Measurements from ENCODE around the gene EDEM2.
"Not testable (repeated sequence)": the region's sequence is repeated elsewhere in the genome, so short reads cannot be mapped to it uniquely, and the experiment has no call there.

Gene EDEM2

GRCh38 chr20:35146920-35147574 lies at the start of gene EDEM2:
TSS of gene EDEM2 (minus strand) at chr20:35147336. CDS start at chr20:35147258, 78 bp downstream.
- DNase-seq: peak; percentile 70

- DNase-seq: no peak
These were observed 49.2 kb upstream of the EDEM2 start for GRCh38 chr20:35196313-35196712.

- DNase-seq: not testable (repeated sequence)
These were observed 46.1 kb upstream of the EDEM2 start for GRCh38 chr20:35193031-35193791.

- no peak for DNase-seq
These were observed 45.2 kb upstream of the EDEM2 start for GRCh38 chr20:35192118-35192872.

- no peak for DNase-seq
These were observed 44.4 kb upstream of the EDEM2 start for GRCh38 chr20:35191419-35192117.

GRCh38 chr20:35190556-35190955 lies 43.4 kb upstream of the EDEM2 start:
- DNase-seq: no peak

GRCh38 chr20:35189223-35189622 lies 42.1 kb upstream of the EDEM2 start:
- not testable (repeated sequence) for DNase-seq

GRCh38 chr20:35187584-35188190 lies 40.6 kb upstream of the EDEM2 start:
- no peak for DNase-seq

- DNase-seq: not testable (repeated sequence)
These were observed 39.7 kb upstream of the EDEM2 start for GRCh38 chr20:35186691-35187289.

- no peak for DNase-seq
These were observed 34.6 kb upstream of the EDEM2 start for GRCh38 chr20:35181731-35182130.

- no peak for DNase-seq
These were observed 33.1 kb upstream of the EDEM2 start for GRCh38 chr20:35180266-35180665.

GRCh38 chr20:35179292-35180212 lies 32.4 kb upstream of the EDEM2 start:
- DNase-seq: no peak

- DNase-seq: no peak
These were observed 29.0 kb upstream of the EDEM2 start for GRCh38 chr20:35176132-35176531.

- no peak for DNase-seq
These were observed 27.5 kb upstream of the EDEM2 start for GRCh38 chr20:35174458-35175216.

GRCh38 chr20:35173576-35174192 lies 26.5 kb upstream of the EDEM2 start:
- DNase-seq: no peak

- no peak for DNase-seq
These were observed 25.3 kb upstream of the EDEM2 start for GRCh38 chr20:35172434-35172806.

- peak; percentile 54 for DNase-seq
These were observed 24.8 kb upstream of the EDEM2 start, which contains the start of gene PROCR for GRCh38 chr20:35171753-35172433. TSS of gene PROCR (plus strand) at chr20:35172072. CDS start at chr20:35172155, 83 bp downstream.

- DNase-seq: no peak
These were observed 24.3 kb upstream of the EDEM2 start for GRCh38 chr20:35171438-35171752.

All from SIG-M5 (cell line).